HepG2 (cell line): ENCODE results near the gene CTNNBL1. TPM values are rescaled to one million over a fixed set of nuclear protein-coding genes. Genes with fewer than 3 reads are reported as not detected.

ENCODE experiments used
- ATAC-seq: fragments of 200-7000 bp; cut with Tn5 transposase; 3 replicates; pipeline ENCODE4 v1.9.1; 2020; ENCODE audit warnings: mild to moderate bottlenecking, moderate library complexity
- BruUV-seq: library from RNA; stranded (reverse); fragments of 400-500 nt; replicated peaks from 2 replicates; lab custom pipeline; 2021; lab: Mats Ljungman, UMichigan
- CTCF ChIA-PET: fragments of 300-600 bp; formaldehyde crosslinking; extraction: SDS; loops from one replicate; lab custom pipeline; 2021; ENCODE audit warnings: low total read pairs, inconsistent platforms, low intra/inter-chr PET ratio; lab: Yijun Ruan, JAX
- POLR2A ChIA-PET: fragments of 350-600 bp; sonication (Branson Sonifier 250); formaldehyde crosslinking; loops from one replicate; lab custom pipeline; 2020; ENCODE audit warnings: antibody characterized with exemption, inconsistent platforms; lab: Yijun Ruan, JAX
- DNase-seq: peaks from one replicate; pipeline ENCODE4 v3.0.0-alpha.2; 2015; ENCODE audit warnings: low spot score
- FAIRE-seq: peaks from 3 replicates; lab custom pipeline; 2011; peaks lifted over from hg19 to GRCh38; lab: Jason Lieb, UNC
- H2AFZ ChIP-seq: one replicate; pipeline ENCODE4 v1.6.1; 2011; ENCODE audit warnings: low read length, inconsistent platforms
- H3K27ac ChIP-seq: fragments of 300-600 bp; 3 replicates; pipeline ENCODE4 v1.8.0; 2011; ENCODE audit warnings: mixed run types, mild to moderate bottlenecking, mixed read lengths, low read length, inconsistent platforms; ENCODE audit not compliant: insufficient read depth; ENCODE audit errors: extremely low read length
- H3K27me3 ChIP-seq, 2 experiments: fragments of 200-600 bp in 1 of 2; 2 replicates in 1 of 2; 3 replicates in 1 of 2; pipeline versions ENCODE4 v1.6.0 to v1.8.0; 2011; ENCODE audit warnings: low read length in 2 of 2, mild to moderate bottlenecking in 2 of 2, moderate library complexity in 2 of 2, inconsistent platforms in 1 of 2; ENCODE audit not compliant: insufficient read depth in 2 of 2, control insufficient read depth in 1 of 2
- H3K36me3 ChIP-seq, 2 experiments: fragments of 200-600 bp in 1 of 2; replicated peaks in 1 of 2; 2 replicates in 1 of 2; 3 replicates in 1 of 2; pipeline versions ENCODE4 v1.5.1 to v1.8.0; 2011; ENCODE audit warnings: low read length in 2 of 2, inconsistent platforms in 1 of 2; ENCODE audit not compliant: insufficient read depth in 2 of 2, control insufficient read depth in 1 of 2
- H3K4me1 ChIP-seq: 2 replicates; pipeline ENCODE4 v1.5.1; 2012; ENCODE audit warnings: low read length, inconsistent platforms; ENCODE audit not compliant: insufficient read depth
- H3K4me2 ChIP-seq: 2 replicates; pipeline ENCODE4 v1.6.0; 2011; ENCODE audit warnings: low read depth, low read length, inconsistent platforms
- H3K4me3 ChIP-seq, 3 experiments: fragments of 200-600 bp in 1 of 3; sonication (generic), shearing (Covaris generic) in 1 of 3; replicated peaks in 1 of 3; 2 replicates each; pipeline ENCODE4 v1.5.1; 2011 to 2016; ENCODE audit warnings: low read length in 3 of 3, inconsistent platforms in 2 of 3, low read depth in 2 of 3, mild to moderate bottlenecking in 2 of 3, control low read depth in 1 of 3, mixed read lengths in 1 of 3; ENCODE audit not compliant: insufficient read depth in 1 of 3
- H3K79me2 ChIP-seq: one replicate; pipeline ENCODE4 v1.6.1; 2011; ENCODE audit warnings: low read length, inconsistent platforms; ENCODE audit not compliant: insufficient read depth
- H3K9ac ChIP-seq: 2 replicates; pipeline ENCODE4 v1.6.0; 2011; ENCODE audit warnings: mild to moderate bottlenecking, low read depth, low read length, inconsistent platforms; ENCODE audit not compliant: insufficient read depth
- H3K9me3 ChIP-seq: 2 replicates; pipeline ENCODE4 v1.5.1; 2012; ENCODE audit warnings: mild to moderate bottlenecking, low read length
- H4K20me1 ChIP-seq: 2 replicates; pipeline ENCODE4 v1.6.0; 2011; ENCODE audit warnings: inconsistent platforms, mild to moderate bottlenecking, low read length, moderate library complexity; ENCODE audit not compliant: insufficient read depth
- ATF7 ChIP-seq, 2 experiments: fragments of 450-650 bp in 1 of 2; sonication (generic) in 1 of 2; formaldehyde crosslinking in 1 of 2; IDR thresholded peaks; 2 replicates each; pipeline versions ENCODE4 v1.4.0 to v1.6.1; 2016 to 2020; ENCODE audit warnings: antibody characterized with exemption in 1 of 2, mild to moderate bottlenecking in 1 of 2, missing genetic modification reagents in 1 of 2
- DZIP1 ChIP-seq: sonication (generic); formaldehyde crosslinking; IDR thresholded peaks from 2 replicates; pipeline ENCODE4 v1.5.0; 2020; ENCODE audit warnings: mild to moderate bottlenecking, missing genetic modification reagents
- ELF3 ChIP-seq: IDR thresholded peaks from 2 replicates; pipeline ENCODE4 v1.6.1; 2016; ENCODE audit warnings: missing genetic modification reagents, missing compliant biosample characterization
- ERF ChIP-seq: IDR thresholded peaks from 2 replicates; pipeline ENCODE4 v1.6.1; 2018; ENCODE audit warnings: missing biosample characterization, missing genetic modification reagents
- MYNN ChIP-seq: sonication (generic); formaldehyde crosslinking; IDR thresholded peaks from 2 replicates; pipeline ENCODE4 v1.4.0; 2020; ENCODE audit warnings: mild to moderate bottlenecking, low read depth, missing genetic modification reagents
- NFE2L1 ChIP-seq: sonication (generic); formaldehyde crosslinking; IDR thresholded peaks from 2 replicates; pipeline ENCODE4 v1.4.0; 2020; ENCODE audit warnings: missing genetic modification reagents, mild to moderate bottlenecking, borderline replicate concordance
- SAFB2 ChIP-seq: sonication (generic); formaldehyde crosslinking; IDR thresholded peaks from 2 replicates; pipeline ENCODE4 v1.5.1; 2020; ENCODE audit warnings: missing genetic modification reagents, low read depth, mild to moderate bottlenecking, borderline replicate concordance
- SETDB1 ChIP-seq: sonication (generic); formaldehyde crosslinking; IDR thresholded peaks from 2 replicates; pipeline ENCODE4 v1.5.1; 2020; ENCODE audit warnings: missing genetic modification reagents, mild to moderate bottlenecking, borderline replicate concordance
- SNRNP70 ChIP-seq: fragments of 200-400 bp; formaldehyde crosslinking; IDR thresholded peaks from 2 replicates; pipeline ENCODE4 v1.6.1; 2017; ENCODE audit warnings: mild to moderate bottlenecking, low read depth, low read length, moderate library complexity
- SRSF4 ChIP-seq: fragments of 200-400 bp; formaldehyde crosslinking; IDR thresholded peaks from one replicate; pipeline ENCODE4 v1.6.1; 2018; ENCODE audit warnings: mild to moderate bottlenecking, low read depth, low read length, moderate library complexity; ENCODE audit not compliant: poor library complexity, severe bottlenecking
- ZBTB3 ChIP-seq: sonication (generic); formaldehyde crosslinking; IDR thresholded peaks from 2 replicates; pipeline ENCODE4 v1.4.0; 2020; ENCODE audit warnings: low read depth, mild to moderate bottlenecking, moderate library complexity, missing genetic modification reagents, borderline replicate concordance
- ZNF17 ChIP-seq: sonication (generic); formaldehyde crosslinking; IDR thresholded peaks from 2 replicates; pipeline ENCODE4 v1.5.0; 2020; ENCODE audit warnings: mild to moderate bottlenecking, missing genetic modification reagents
- ZNF34 ChIP-seq: sonication (generic); formaldehyde crosslinking; IDR thresholded peaks from 2 replicates; pipeline ENCODE4 v1.4.0; 2020; ENCODE audit warnings: mild to moderate bottlenecking, missing genetic modification reagents, borderline replicate concordance
- WGBS: methylation state at CpG from one replicate; pipeline ENCODE4 v1.1.6; 2017; ENCODE audit warnings: low lambda C conversion rate; 5-methylcytosine and 5-hydroxymethylcytosine counted together
- in situ Hi-C: cut with HindIII; loops from 2 replicates; pipeline ENCODE4 v1.10.0; 2017; ENCODE audit warnings: low pct_unique_long_range_greater_than_20kb; ENCODE audit not compliant: extremely low pct_ligation_motif_present
- intact Hi-C: fragments of 100-400 bp; cut with micrococcal nuclease; formaldehyde crosslinking; loops from one replicate; pipeline ENCODE4 v1.10.0; 2022; ENCODE audit not compliant: unreplicated experiment
- polyA plus RNA-seq, 8 experiments: library from polyadenylated mRNA; depleted of rRNA in 3 of 8; stranded (reverse) in 7 of 8; unstranded in 1 of 8; fragments of >200 nt; fragmentation: Illumina TruSeq in 4 of 8; extraction: Trizol in 4 of 8; gene quantifications; 2 replicates each; pipeline versions ENCODE4 v1.2.1 to v1.2.3, GENCODE V29; 2011 to 2016; ENCODE audit warnings: low read depth in 4 of 8, missing spikeins in 1 of 8, mixed read lengths in 1 of 8; ENCODE audit not compliant: insufficient read depth in 1 of 8
- total RNA-seq, 5 experiments: library from RNA; depleted of rRNA; stranded (reverse); fragments of >200 nt; fragmentation: Illumina TruSeq; extraction: Trizol; gene quantifications; 2 replicates each; pipeline ENCODE4 v1.2.3, GENCODE V29; 2016; ENCODE audit warnings: low read depth in 1 of 5
- TF ChIP-seq, protein P1 (sequence below): sonication (generic); formaldehyde crosslinking; IDR thresholded peaks from 2 replicates; pipeline ENCODE4 v1.5.1; 2020; ENCODE audit warnings: missing genetic modification reagents, mild to moderate bottlenecking, borderline replicate concordance

Gene CTNNBL1
- total and polyA plus RNA-seq, 2 of the 13 experiments (the other 11 are each of a cell fraction or from before 2014, with no cell fraction given), result 49.3 to 94.6 TPM

- H3K9ac ChIP-seq, result no peak overlapping the region
- no peak overlapping the region for H3K4me2 ChIP-seq
- TF ChIP-seq, protein P1, sequence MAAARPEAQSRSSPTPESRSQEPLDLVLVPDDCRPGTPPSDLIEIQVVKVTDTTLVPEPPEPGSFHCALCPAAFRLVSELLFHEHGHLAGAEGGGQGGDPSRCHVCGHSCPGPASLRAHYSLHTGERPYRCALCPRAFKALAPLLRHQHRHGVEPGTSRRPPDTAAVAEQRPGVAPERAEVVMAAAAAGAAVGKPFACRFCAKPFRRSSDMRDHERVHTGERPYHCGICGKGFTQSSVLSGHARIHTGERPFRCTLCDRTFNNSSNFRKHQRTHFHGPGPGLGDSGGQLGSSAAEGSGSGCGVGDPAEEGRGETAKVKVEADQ (CRISPR knock-in tag), result no peak
- 0 out of 2 replicates have a peak, but pooled peaks have one; percentile 19 for TF ChIP-seq ATF7 (IDR thresholded peaks at IDR 0.05)
- no peak for TF ChIP-seq ATF7 (CRISPR knock-in tag; IDR thresholded peaks at IDR 0.05)
- no peaks in the 10 kb centered on the region for H3K27me3 ChIP-seq
- in situ Hi-C loops, result no loop called here
- 0 out of 2 replicates have a peak, but pooled peaks cover 5% of the 10 kb centered on the region for H3K4me1 ChIP-seq
- no peak for DNase-seq
- no peak overlapping the region for H3K27ac ChIP-seq
- intact Hi-C loops, result no loop called here
- ChIA-PET CTCF (no interaction called here), POLR2A (no interaction called here)
- ATAC-seq, result no peak
- H3K4me3 ChIP-seq, result no peak overlapping the region
- 96% methylated on average over 6 of the region's 6 CpGs for WGBS
- BruUV-seq, result no TSS peak
- H4K20me1 ChIP-seq, result no peaks in the 10 kb centered on the region
- H2AFZ ChIP-seq, result no peak overlapping the region
- no peaks in the 10 kb centered on the region for H3K9me3 ChIP-seq
- no peaks in the 10 kb centered on the region for H3K79me2 ChIP-seq
- peaks cover 18 to 50% of the 10 kb centered on the region in 2 experiments for H3K36me3 ChIP-seq
- FAIRE-seq, result no peak
Measured at GRCh38 chr20:37850036-37850592, 156.3 kb downstream of the CTNNBL1 start.

- intact Hi-C loops, result no loop called here
- 78% methylated on average over 10 of the region's 10 CpGs for WGBS
- no peaks in the 10 kb centered on the region for H3K9me3 ChIP-seq
- peaks cover 18 to 53% of the 10 kb centered on the region in 2 experiments for H3K36me3 ChIP-seq
- no peaks in the 10 kb centered on the region for H3K27me3 ChIP-seq
- in situ Hi-C loops, result no loop called here
- BruUV-seq, result no TSS peak
- H3K27ac ChIP-seq, result no peak overlapping the region
- no peaks in the 10 kb centered on the region for H3K79me2 ChIP-seq
- CTCF ChIA-PET, result no interaction called here
- H4K20me1 ChIP-seq, result no peaks in the 10 kb centered on the region
- H2AFZ ChIP-seq, result no peak overlapping the region
- DNase-seq, result no peak
- no peak overlapping the region for H3K9ac ChIP-seq
- ATAC-seq, result no peak
- H3K4me2 ChIP-seq, result no peak overlapping the region
- H3K4me3 ChIP-seq, result no peak overlapping the region
- POLR2A ChIA-PET, result no interaction called here
- no peak for FAIRE-seq
- H3K4me1 ChIP-seq, result 0 out of 2 replicates have a peak, but pooled peaks cover 5% of the 10 kb centered on the region
- TF ChIP-seq NFE2L1 (CRISPR knock-in tag) (no peak), ZNF34 (CRISPR knock-in tag) (no peak), SNRNP70 (no peak), SAFB2 (no peak), ZBTB3 (CRISPR knock-in tag) (no peak), MYNN (CRISPR knock-in tag) (no peak), SRSF4 (no peak), DZIP1 (CRISPR knock-in tag) (no peak), ERF (CRISPR knock-in tag) (no peak), ELF3 (CRISPR knock-in tag) (no peak), SETDB1 (CRISPR knock-in tag) (no peak), ZNF17 (CRISPR knock-in tag) (no peak)
Measured at GRCh38 chr20:37850724-37851355, 157.0 kb downstream of the CTNNBL1 start.
